ENCODE results near the gene IGSF21. TPM values are rescaled to one million over a fixed set of nuclear protein-coding genes. Genes with fewer than 3 reads are reported as not detected.

Gene IGSF21
- total RNA-seq, 1 donor: not detected

GRCh38 chr1:18147672-18148071, 40.1 kb downstream of the IGSF21 start:
- no peak for TF ChIP-seq CTCF (IDR thresholded peaks at IDR 0.05; ENCODE audit: insufficient read depth, low read depth, low read length)
- no peak overlapping the region for H3K4me3 ChIP-seq (ENCODE audit: low read depth, low read length)
- DNase-seq (ENCODE audit: low read depth): no peak

- no peak for DNase-seq (ENCODE audit: low read depth)
- no peak overlapping the region for H3K4me3 ChIP-seq (ENCODE audit: low read depth, low read length)
- no peak for TF ChIP-seq CTCF (IDR thresholded peaks at IDR 0.05; ENCODE audit: insufficient read depth, low read depth, low read length)
Observed at GRCh38 chr1:18148461-18148860, 40.9 kb downstream of the IGSF21 start.

GRCh38 chr1:18149027-18149641, 41.5 kb downstream of the IGSF21 start:
- no peak for TF ChIP-seq CTCF (IDR thresholded peaks at IDR 0.05; ENCODE audit: insufficient read depth, low read depth, low read length)
- no peak for DNase-seq (ENCODE audit: low read depth)
- H3K4me3 ChIP-seq (ENCODE audit: low read depth, low read length): no peak overlapping the region

GRCh38 chr1:18151436-18152122, 44.0 kb downstream of the IGSF21 start:
- no peak overlapping the region for H3K4me3 ChIP-seq (ENCODE audit: low read depth, low read length)
- no peak for TF ChIP-seq CTCF (IDR thresholded peaks at IDR 0.05; ENCODE audit: insufficient read depth, low read depth, low read length)
- no peak for DNase-seq (ENCODE audit: low read depth)

- no peak for TF ChIP-seq CTCF (IDR thresholded peaks at IDR 0.05; ENCODE audit: insufficient read depth, low read depth, low read length)
- H3K4me3 ChIP-seq (ENCODE audit: low read depth, low read length): no peak overlapping the region
Observed at GRCh38 chr1:18154430-18155194, 47.0 kb downstream of the IGSF21 start.

GRCh38 chr1:18155881-18156385, 48.3 kb downstream of the IGSF21 start:
- TF ChIP-seq CTCF (IDR thresholded peaks at IDR 0.05; ENCODE audit: insufficient read depth, low read depth, low read length): no peak
- no peak for DNase-seq (ENCODE audit: low read depth)
- no peak overlapping the region for H3K4me3 ChIP-seq (ENCODE audit: low read depth, low read length)

More at GRCh38 chr1:18154430-18155194, 47.0 kb downstream of the IGSF21 start:
- DNase-seq (ENCODE audit: low read depth): no peak

All from fibroblast of villous mesenchyme (primary cell).